ENCODE results near the gene HSFX1. TPM values are rescaled to one million over a fixed set of nuclear protein-coding genes. Genes with fewer than 3 reads are reported as not detected.
"Not testable (repeated sequence)": the region's sequence is repeated elsewhere in the genome, so short reads cannot be mapped to it uniquely, and the experiment has no call there.

HSFX1 gene, protein sequence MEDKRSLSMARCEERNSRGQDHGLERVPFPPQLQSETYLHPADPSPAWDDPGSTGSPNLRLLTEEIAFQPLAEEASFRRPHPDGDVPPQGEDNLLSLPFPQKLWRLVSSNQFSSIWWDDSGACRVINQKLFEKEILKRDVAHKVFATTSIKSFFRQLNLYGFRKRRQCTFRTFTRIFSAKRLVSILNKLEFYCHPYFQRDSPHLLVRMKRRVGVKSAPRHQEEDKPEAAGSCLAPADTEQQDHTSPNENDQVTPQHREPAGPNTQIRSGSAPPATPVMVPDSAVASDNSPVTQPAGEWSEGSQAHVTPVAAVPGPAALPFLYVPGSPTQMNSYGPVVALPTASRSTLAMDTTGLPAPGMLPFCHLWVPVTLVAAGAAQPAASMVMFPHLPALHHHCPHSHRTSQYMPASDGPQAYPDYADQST
- 1.2 TPM for total RNA-seq

DNA sequence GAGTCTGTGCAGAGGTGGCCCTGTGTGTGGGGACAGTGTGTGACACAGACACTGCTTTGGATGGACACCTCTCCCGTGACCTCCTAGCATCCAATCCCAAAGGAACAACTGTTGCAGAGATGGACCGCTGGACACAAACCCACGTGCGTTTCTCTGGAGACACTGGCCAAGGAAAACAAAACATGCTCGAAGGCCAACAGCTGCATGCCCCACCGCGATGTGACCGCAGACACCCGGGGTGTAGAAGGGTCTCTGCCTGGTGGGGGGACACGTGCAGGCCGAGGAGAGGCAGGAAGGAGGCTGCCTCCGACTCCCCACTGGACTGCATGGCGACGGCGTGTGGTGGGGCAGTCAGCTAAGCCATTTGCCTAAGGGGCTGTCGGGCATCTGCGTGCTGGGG, at the start of gene HSFX1:
Gene HSFX1, plus strand, starts transcription at position 301 of the 400 bp plus-strand sequence. CDS start 614 bp downstream, outside the sequence.
- DNase-seq (ENCODE audit: low spot score in 2 of 2); FAIRE-seq: not testable (repeated sequence)

- not testable (repeated sequence) for DNase-seq (ENCODE audit: low spot score in 2 of 2); FAIRE-seq
Measured at GRCh38 chrX:149727308-149727707, 46.6 kb upstream of the HSFX1 start.

GRCh38 chrX:149742269-149742668, 31.6 kb upstream of the HSFX1 start:
- FAIRE-seq; DNase-seq (ENCODE audit: low spot score in 2 of 2): not testable (repeated sequence)

GRCh38 chrX:149746390-149747007, 27.4 kb upstream of the HSFX1 start:
- not testable (repeated sequence) for FAIRE-seq; DNase-seq (ENCODE audit: low spot score in 2 of 2)

DNA sequence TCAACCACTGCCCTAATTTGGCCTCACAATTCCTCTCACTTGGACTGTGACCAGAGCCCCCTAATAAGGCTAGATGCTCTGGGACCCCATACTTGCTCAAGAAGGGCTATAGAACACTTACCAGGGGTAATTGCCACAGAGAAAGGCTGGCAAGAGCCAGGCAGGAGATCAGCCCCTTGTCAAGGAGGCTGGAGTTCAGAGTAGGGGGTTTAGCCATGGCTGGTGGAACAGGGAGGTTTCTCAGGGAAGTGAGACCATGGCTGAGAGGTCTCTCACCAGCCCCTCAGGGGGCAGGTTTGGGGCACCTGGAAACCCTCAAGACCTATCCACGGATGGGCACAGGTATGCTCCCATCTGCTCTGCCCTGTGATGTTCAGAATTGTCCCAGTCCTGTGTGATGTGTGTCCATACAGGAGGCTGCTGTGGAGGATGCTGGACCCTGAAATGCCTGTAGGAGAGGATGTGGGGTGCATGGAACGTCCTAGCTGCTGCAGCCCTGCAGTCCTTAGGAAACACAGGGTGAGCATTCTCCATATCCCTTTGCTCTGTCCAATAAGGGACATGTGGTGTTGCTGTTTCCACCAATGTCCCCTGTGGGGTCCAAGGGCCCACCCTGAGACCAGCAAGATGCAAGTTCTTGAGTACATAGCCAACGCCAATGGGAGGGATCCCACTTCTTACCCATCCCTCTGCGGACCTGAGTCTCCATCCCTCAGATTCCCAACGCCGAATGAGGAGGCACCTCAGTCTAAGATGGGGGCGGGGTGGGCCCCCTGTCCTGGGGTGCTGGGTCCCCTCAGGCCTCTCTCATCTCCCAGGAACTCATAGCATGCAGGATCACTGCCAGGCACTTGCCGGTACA, 16.4 kb upstream of the HSFX1 start:
- FAIRE-seq (no peak), DNase-seq (ENCODE audit: low spot score in 2 of 2) (no peak)

GRCh38 chrX:149758068-149758714, 15.7 kb upstream of the HSFX1 start:
- no peak for DNase-seq (ENCODE audit: low spot score in 2 of 2)
- FAIRE-seq: no peak

- not testable (repeated sequence) for FAIRE-seq; DNase-seq (ENCODE audit: low spot score in 2 of 2)
Measured at GRCh38 chrX:149758715-149759078, 15.2 kb upstream of the HSFX1 start.

DNA sequence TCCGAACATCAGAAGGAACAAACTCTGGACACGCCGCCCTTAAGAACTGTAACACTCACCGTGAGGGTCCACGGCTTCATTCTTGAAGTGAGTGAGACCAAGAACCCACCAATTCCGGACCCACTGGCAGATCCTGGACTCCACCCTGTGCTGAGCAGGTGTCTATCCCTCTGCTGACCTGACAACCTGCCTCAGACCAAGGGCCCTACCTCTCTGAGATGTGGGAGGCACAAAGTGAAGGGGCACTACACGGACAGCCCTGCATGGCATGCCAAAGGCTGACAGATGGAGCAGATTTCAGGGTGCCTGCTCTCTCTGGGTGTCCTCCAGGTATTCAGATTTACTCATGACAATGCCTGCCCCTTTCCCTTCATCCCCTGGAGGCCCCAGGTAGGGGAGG, 14.0 kb upstream of the HSFX1 start:
- no peak for FAIRE-seq
- no peak for DNase-seq (ENCODE audit: low spot score in 2 of 2)

- FAIRE-seq (no peak), DNase-seq (ENCODE audit: low spot score in 2 of 2) (no peak)
Measured at GRCh38 chrX:149760965-149761364, 12.9 kb upstream of the HSFX1 start.

GRCh38 chrX:149761858-149762674, 11.8 kb upstream of the HSFX1 start:
- FAIRE-seq; DNase-seq (ENCODE audit: low spot score in 2 of 2): not testable (repeated sequence)

- FAIRE-seq (no peak), DNase-seq (ENCODE audit: low spot score in 2 of 2) (no peak)
Measured at GRCh38 chrX:149762696-149763614, 10.9 kb upstream of the HSFX1 start.

GRCh38 chrX:149770344-149770743, 3.5 kb upstream of the HSFX1 start:
- FAIRE-seq; DNase-seq (ENCODE audit: low spot score in 2 of 2): not testable (repeated sequence)

GRCh38 chrX:149773026-149773425, 842 bp upstream of the HSFX1 start:
- FAIRE-seq; DNase-seq (ENCODE audit: low spot score in 2 of 2): not testable (repeated sequence)

DNA sequence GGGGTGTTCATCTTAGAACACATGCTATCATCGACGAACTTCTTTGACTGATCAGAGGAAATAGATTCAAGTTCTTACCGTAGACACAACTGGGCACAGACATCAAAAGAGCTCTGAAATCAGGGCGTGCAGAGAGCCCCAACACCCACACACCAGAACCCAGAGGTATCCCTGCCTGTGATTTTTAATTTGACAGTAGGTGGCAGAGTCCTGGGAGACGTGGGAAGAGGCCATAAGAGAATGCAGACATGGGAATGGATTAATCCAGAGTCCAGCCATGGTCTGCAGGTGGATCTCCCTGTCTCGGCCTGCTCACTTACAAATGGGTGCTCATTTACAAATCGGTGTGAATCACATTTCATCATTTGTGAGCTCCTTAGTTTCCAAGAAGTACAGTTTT, 4.1 kb downstream of the HSFX1 start:
- not testable (repeated sequence) for DNase-seq (ENCODE audit: low spot score in 2 of 2); FAIRE-seq

DNA sequence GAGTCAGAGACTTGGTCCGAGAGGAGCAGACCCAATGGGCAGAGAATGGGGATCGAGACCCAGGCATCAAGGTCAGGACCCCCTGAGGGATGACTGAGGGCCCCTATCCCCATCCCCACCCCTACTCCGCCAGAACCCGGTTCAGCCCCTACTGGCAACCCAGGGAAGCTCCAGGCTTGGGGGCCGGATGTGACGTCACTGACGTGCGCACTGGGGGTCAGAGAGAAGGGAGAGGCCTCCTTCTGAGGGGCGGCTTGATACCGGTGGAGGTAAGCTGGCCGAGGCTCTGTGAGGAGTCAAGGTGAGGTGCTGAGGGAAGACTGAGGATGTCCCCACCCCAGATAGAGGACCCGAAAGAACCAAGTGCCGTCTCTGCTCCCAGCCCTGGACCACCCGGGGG, 7.9 kb downstream of the HSFX1 start, which contains the start of gene MAGEA9:
Gene MAGEA9, plus strand, starts transcription at position 204 of the 400 bp plus-strand sequence. CDS start 4,281 bp downstream, outside the sequence.
- not testable (repeated sequence) for FAIRE-seq; DNase-seq (ENCODE audit: low spot score in 2 of 2)

- DNase-seq (ENCODE audit: low spot score in 2 of 2); FAIRE-seq: not testable (repeated sequence)
Measured at GRCh38 chrX:149795531-149795930, 21.7 kb downstream of the HSFX1 start.

DNA sequence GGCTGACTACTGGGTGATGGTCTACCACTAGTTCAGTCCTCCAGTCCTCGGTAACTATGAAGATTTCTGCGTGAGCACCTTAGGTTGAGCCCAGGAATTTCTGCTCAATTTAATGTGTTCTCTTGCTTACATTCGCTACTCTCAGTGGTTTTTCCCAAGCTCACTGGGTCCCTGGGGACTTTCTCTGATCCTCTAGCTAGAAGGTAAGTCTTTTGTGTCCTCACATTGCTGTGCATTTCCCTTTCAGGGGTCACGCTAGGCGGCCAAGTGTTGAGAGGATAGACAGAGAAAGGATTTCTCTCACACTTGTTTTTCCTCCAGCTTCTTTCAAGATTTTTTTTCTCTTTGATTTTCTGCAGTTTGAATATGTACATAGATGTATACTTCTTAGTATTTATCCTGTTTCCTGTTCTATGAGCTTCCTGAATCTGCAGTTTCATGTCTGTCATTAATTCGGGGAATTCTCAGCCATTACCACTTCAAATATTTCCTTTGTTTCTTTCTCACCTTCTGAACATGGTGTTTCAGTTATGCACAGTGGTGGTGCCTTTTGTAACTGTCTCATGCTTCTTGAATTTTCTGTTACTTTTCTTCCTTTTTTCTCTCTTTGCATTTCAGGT, 25.3 kb downstream of the HSFX1 start:
- FAIRE-seq (no peak), DNase-seq (ENCODE audit: low spot score in 2 of 2) (no peak)

DNA sequence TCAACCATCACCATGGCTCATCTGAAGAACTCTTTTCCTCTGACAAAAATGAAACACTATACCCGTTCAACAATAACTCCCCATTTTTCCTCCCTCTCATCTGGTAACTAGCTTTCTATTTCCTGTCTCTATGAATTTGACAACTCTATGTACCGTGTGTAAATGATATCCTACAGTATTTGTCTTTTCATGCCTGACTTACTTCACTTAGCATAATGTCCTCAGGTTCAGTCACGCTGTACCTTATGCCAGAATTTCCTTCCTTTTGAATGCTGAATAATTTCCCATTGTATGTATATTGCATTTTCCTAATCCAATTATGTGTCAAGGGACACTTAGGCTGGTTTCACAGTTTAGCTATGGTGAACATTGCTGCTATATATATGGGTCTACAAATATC, 26.1 kb downstream of the HSFX1 start:
- DNase-seq (ENCODE audit: low spot score in 2 of 2): no peak
- FAIRE-seq: no peak
